Peyer's patch (tissue), 4 donors: Measurements from ENCODE around the gene PDGFA.

ENCODE experiments used
- POLR2A ChIP-seq, 2 donors: fragments of 450-650 bp; IDR thresholded peaks; one replicate each; pipeline ENCODE4 v1.5.1; 2017; ENCODE audit warnings: antibody characterized with exemption in 2 of 2, mild to moderate bottlenecking in 2 of 2, moderate library complexity in 2 of 2
- TF ChIP-seq, protein P1 (sequence below), 6 experiments: fragments of 450-650 bp in 4 of 6; fragments of 200-600 bp in 2 of 6; sonication (generic) in 1 of 6; IDR thresholded peaks; one replicate each; pipeline ENCODE4 v1.5.1; 2017 to 2019; ENCODE audit warnings: antibody characterized with exemption in 6 of 6, mild to moderate bottlenecking in 3 of 6, moderate library complexity in 1 of 6

DNA sequence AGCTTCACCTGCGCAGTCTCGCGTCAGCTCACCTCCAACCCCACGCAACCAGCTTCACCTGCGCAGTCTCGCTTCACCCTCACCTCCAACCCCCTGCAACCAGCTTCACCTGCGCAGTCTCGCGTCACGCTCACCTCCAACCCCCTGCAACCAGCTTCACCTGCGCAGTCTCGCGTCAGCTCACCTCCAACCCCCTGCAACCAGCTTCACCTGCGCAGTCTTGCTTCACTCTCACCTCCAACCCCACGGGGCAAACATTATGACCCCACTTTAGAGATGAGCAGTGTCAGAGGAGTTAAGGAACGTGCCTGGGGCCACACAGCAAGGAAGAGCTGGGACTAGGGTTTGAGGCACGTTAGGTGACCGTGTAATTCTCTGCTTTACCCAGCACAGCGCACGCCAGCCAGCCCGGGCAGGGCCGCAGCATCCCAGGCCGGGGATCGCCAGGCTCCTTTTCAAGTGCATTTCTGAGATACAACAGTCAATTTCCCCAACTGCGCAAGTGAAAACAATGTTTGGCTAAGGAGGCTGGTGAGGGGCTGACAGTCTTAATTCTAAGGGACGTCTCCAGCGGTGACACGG lies 22.6 kb upstream of the PDGFA start:
- TF ChIP-seq, protein P1, sequence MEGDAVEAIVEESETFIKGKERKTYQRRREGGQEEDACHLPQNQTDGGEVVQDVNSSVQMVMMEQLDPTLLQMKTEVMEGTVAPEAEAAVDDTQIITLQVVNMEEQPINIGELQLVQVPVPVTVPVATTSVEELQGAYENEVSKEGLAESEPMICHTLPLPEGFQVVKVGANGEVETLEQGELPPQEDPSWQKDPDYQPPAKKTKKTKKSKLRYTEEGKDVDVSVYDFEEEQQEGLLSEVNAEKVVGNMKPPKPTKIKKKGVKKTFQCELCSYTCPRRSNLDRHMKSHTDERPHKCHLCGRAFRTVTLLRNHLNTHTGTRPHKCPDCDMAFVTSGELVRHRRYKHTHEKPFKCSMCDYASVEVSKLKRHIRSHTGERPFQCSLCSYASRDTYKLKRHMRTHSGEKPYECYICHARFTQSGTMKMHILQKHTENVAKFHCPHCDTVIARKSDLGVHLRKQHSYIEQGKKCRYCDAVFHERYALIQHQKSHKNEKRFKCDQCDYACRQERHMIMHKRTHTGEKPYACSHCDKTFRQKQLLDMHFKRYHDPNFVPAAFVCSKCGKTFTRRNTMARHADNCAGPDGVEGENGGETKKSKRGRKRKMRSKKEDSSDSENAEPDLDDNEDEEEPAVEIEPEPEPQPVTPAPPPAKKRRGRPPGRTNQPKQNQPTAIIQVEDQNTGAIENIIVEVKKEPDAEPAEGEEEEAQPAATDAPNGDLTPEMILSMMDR (IDR thresholded peaks at IDR 0.05) = no peak
- no peak for TF ChIP-seq POLR2A (IDR thresholded peaks at IDR 0.05)
